Endothelial cell of umbilical vein (primary cell): ENCODE data around the gene C1orf198. TPM values are rescaled to one million over a fixed set of nuclear protein-coding genes. Genes with fewer than 3 reads are reported as not detected.

Experiments used
- BruUV-seq: library from RNA; stranded (reverse); fragments of 400-500 nt; replicated peaks from 2 replicates; lab custom pipeline; 2021; lab: Mats Ljungman, UMichigan
- CTCF ChIA-PET: fragments of 300-600, 350-600 bp; sonication (Branson Sonifier 250); formaldehyde crosslinking; loops from one replicate; lab custom pipeline; 2021; ENCODE audit warnings: antibody characterized with exemption, inconsistent platforms; lab: Charles Lee
- POLR2A ChIA-PET: fragments of 300-600, 350-600 bp; sonication (Branson Sonifier 250); formaldehyde crosslinking; loops from one replicate; lab custom pipeline; 2021; ENCODE audit warnings: antibody characterized with exemption, inconsistent platforms; lab: Charles Lee
- DNase-seq: peaks from one replicate; pipeline ENCODE4 v3.0.0-alpha.2; 2011; ENCODE audit warnings: low read depth, low spot score
- FAIRE-seq: peaks from 2 replicates; lab custom pipeline; 2011; peaks lifted over from hg19 to GRCh38; lab: Jason Lieb, UNC
- H2AFZ ChIP-seq: 2 replicates; pipeline ENCODE4 v1.6.0; 2012; ENCODE audit warnings: low read depth, low read length, control low read depth, inconsistent platforms
- H3K27ac ChIP-seq: 2 replicates; pipeline ENCODE4 v1.5.1; 2011; ENCODE audit warnings: low read depth, mild to moderate bottlenecking, control low read depth, low read length, moderate library complexity; ENCODE audit not compliant: insufficient read depth
- H3K27me3 ChIP-seq, 2 experiments: 2 replicates each; pipeline versions ENCODE4 v1.6.0 to v1.6.1; 2011; ENCODE audit warnings: low read length in 2 of 2, mixed read lengths in 1 of 2; ENCODE audit not compliant: control insufficient read depth in 2 of 2, insufficient read depth in 2 of 2
- H3K36me3 ChIP-seq, 2 experiments: 2 replicates in 1 of 2; 3 replicates in 1 of 2; pipeline ENCODE4 v1.5.1; 2011; ENCODE audit warnings: low read length in 2 of 2, mild to moderate bottlenecking in 1 of 2, moderate library complexity in 1 of 2; ENCODE audit not compliant: control insufficient read depth in 2 of 2, insufficient read depth in 2 of 2; ENCODE audit errors: extremely low read depth in 1 of 2
- H3K4me1 ChIP-seq: 3 replicates; pipeline ENCODE4 v1.5.1; 2011; ENCODE audit warnings: mild to moderate bottlenecking, low read length; ENCODE audit not compliant: control insufficient read depth, insufficient read depth; ENCODE audit errors: extremely low read depth
- H3K4me2 ChIP-seq: 2 replicates; pipeline ENCODE4 v1.6.1; 2011; ENCODE audit warnings: low read length, control low read depth, mixed read lengths; ENCODE audit not compliant: insufficient read depth
- H3K4me3 ChIP-seq, 3 experiments: fragments of 200-600 bp in 1 of 3; sonication (generic), shearing (Covaris generic) in 1 of 3; replicated peaks in 1 of 3; 2 replicates each; pipeline ENCODE4 v1.5.1; 2011 to 2016; ENCODE audit warnings: control low read depth in 3 of 3, low read length in 3 of 3, mild to moderate bottlenecking in 2 of 3, inconsistent platforms in 1 of 3, low read depth in 1 of 3, moderate library complexity in 1 of 3; ENCODE audit not compliant: insufficient read depth in 1 of 3
- H3K79me2 ChIP-seq: 2 replicates; pipeline ENCODE4 v1.6.0; 2012; ENCODE audit warnings: low read length, inconsistent platforms; ENCODE audit not compliant: control insufficient read depth, insufficient read depth
- H3K9ac ChIP-seq: replicated peaks from 2 replicates; pipeline ENCODE3; 2011; ENCODE audit warnings: low read length, control low read depth; ENCODE audit not compliant: insufficient read depth; ENCODE audit errors: extremely low read depth
- H3K9me1 ChIP-seq: replicated peaks from 3 replicates; pipeline ENCODE4 v1.6.0; 2011; ENCODE audit warnings: mild to moderate bottlenecking, low read length; ENCODE audit not compliant: control insufficient read depth, insufficient read depth; ENCODE audit errors: extremely low read depth
- H3K9me3 ChIP-seq: replicated peaks from 2 replicates; pipeline ENCODE4 v1.5.1; 2012; ENCODE audit warnings: low read length, inconsistent platforms; ENCODE audit not compliant: control insufficient read depth, insufficient read depth
- H4K20me1 ChIP-seq: replicated peaks from 2 replicates; pipeline ENCODE3; 2011; ENCODE audit warnings: mild to moderate bottlenecking, low read length; ENCODE audit not compliant: control insufficient read depth, insufficient read depth; ENCODE audit errors: extremely low read depth
- CTCF ChIP-seq, 2 donors: IDR thresholded peaks; 1 replicate in 1 of 2; 2 replicates in 1 of 2; pipeline ENCODE4 v1.5.1; 2011; ENCODE audit warnings: low read length in 2 of 2, mild to moderate bottlenecking in 2 of 2, moderate library complexity in 2 of 2, control low read depth in 1 of 2, inconsistent platforms in 1 of 2, low read depth in 1 of 2; ENCODE audit not compliant: insufficient read depth in 1 of 2; ENCODE audit errors: extremely low read depth in 1 of 2
- EZH2 ChIP-seq: IDR thresholded peaks from 2 replicates; pipeline ENCODE4 v1.6.1; 2012; ENCODE audit warnings: borderline replicate concordance, low read depth, mild to moderate bottlenecking, moderate library complexity, low read length, inconsistent platforms; ENCODE audit not compliant: severe bottlenecking
- FOS ChIP-seq: IDR thresholded peaks from 2 replicates; pipeline ENCODE4 v1.6.1; 2011; ENCODE audit warnings: mild to moderate bottlenecking, low read length, moderate library complexity, borderline replicate concordance; ENCODE audit not compliant: insufficient read depth
- GATA2 ChIP-seq: IDR thresholded peaks from 2 replicates; pipeline ENCODE4 v1.7.0; 2011; ENCODE audit warnings: low read depth, mild to moderate bottlenecking, moderate library complexity, mixed read lengths, low read length; ENCODE audit not compliant: insufficient read length, insufficient read depth
- JUN ChIP-seq: IDR thresholded peaks from 2 replicates; pipeline ENCODE4 v1.6.1; 2011; ENCODE audit warnings: borderline replicate concordance, low read depth; ENCODE audit not compliant: insufficient read length, insufficient read depth
- MAX ChIP-seq: IDR thresholded peaks from 2 replicates; pipeline ENCODE4 v1.6.1; 2011; ENCODE audit not compliant: insufficient read depth, insufficient read length
- MYC ChIP-seq: IDR thresholded peaks from one replicate; pipeline ENCODE4 v1.6.1; 2011; ENCODE audit warnings: mild to moderate bottlenecking, low read depth, low read length
- POLR2A ChIP-seq: IDR thresholded peaks from 2 replicates; pipeline ENCODE4 v1.6.1; 2012; ENCODE audit warnings: low read depth, mild to moderate bottlenecking, control low read depth, low read length
- POLR2AphosphoS5 ChIP-seq: IDR thresholded peaks from 2 replicates; pipeline ENCODE4 v1.6.1; 2012; ENCODE audit warnings: low read depth, mild to moderate bottlenecking, control low read depth, low read length, moderate library complexity; ENCODE audit not compliant: insufficient read depth
- dilution Hi-C: fragments of 300-500 bp; cut with MboI; formaldehyde crosslinking; loops from one replicate; pipeline ENCODE4 v1.15.0; 2019; ENCODE audit warnings: low sequenced_read_pairs; ENCODE audit not compliant: extremely low pct_ligation_motif_present
- intact Hi-C: fragments of 100-400 bp; cut with micrococcal nuclease; formaldehyde crosslinking; loops from one replicate; pipeline ENCODE4 v1.10.0; 2022
- polyA plus RNA-seq, 4 experiments: library from polyadenylated mRNA; depleted of rRNA in 3 of 4; stranded (reverse) in 3 of 4; unstranded in 1 of 4; fragments of >200 nt; gene quantifications; 2 replicates each; pipeline versions ENCODE4 v1.2.1 to v1.2.3, GENCODE V29; 2011 to 2012; ENCODE audit warnings: missing spikeins in 1 of 4
- total RNA-seq: library from RNA; stranded (reverse); gene quantifications from 2 replicates; pipeline ENCODE4 v1.2.3, GENCODE V29; 2021

The C1orf198 gene
- total and polyA plus RNA-seq, 2 donors (not counting 3 experiments of a cell fraction or from before 2014, with no cell fraction given): 21.2 to 29.2 TPM

- no peak overlapping the region for H2AFZ ChIP-seq
- no peak overlapping the region for H3K4me3 ChIP-seq
- no peak overlapping the region for H3K9ac ChIP-seq
- no peak overlapping the region for H3K4me2 ChIP-seq
- H3K27ac ChIP-seq: no peak overlapping the region
- H4K20me1 ChIP-seq: no peaks in the 10 kb centered on the region
- H3K9me3 ChIP-seq: no peaks in the 10 kb centered on the region
- BruUV-seq: no TSS peak
- CTCF ChIA-PET: no interaction called here
- peaks cover 2 to 15% of the 10 kb centered on the region in 2 experiments for H3K36me3 ChIP-seq
- H3K4me1 ChIP-seq: no peaks in the 10 kb centered on the region
- intact Hi-C loops: no loop called here
- FAIRE-seq (no peak), DNase-seq (no peak)
- no peaks in the 10 kb centered on the region for H3K27me3 ChIP-seq
- dilution Hi-C loops: no loop called here
- POLR2A ChIA-PET: no interaction called here
- no peaks in the 10 kb centered on the region for H3K9me1 ChIP-seq
- TF ChIP-seq MYC (no peak), CTCF (IDR thresholded peaks at IDR 0.05; ENCODE audit: extremely low read depth in 1 of 2, insufficient read depth in 1 of 2, low read depth in 1 of 2, low read length in 2 of 2) (no peak), POLR2AphosphoS5 (no peak), POLR2A (no peak), EZH2 (no peak), GATA2 (no peak), JUN (no peak), MAX (no peak), FOS (no peak)
- H3K79me2 ChIP-seq: no peaks in the 10 kb centered on the region
Observed at GRCh38 chr1:230915078-230915477, 46.8 kb upstream of the C1orf198 start.
